ENCODE data around the gene SEZ6L2. TPM values are rescaled to one million over a fixed set of nuclear protein-coding genes. Genes with fewer than 3 reads are reported as not detected.

The SEZ6L2 gene
- total RNA-seq, 1 donor from 2014 or later = 29.1 TPM

DNA sequence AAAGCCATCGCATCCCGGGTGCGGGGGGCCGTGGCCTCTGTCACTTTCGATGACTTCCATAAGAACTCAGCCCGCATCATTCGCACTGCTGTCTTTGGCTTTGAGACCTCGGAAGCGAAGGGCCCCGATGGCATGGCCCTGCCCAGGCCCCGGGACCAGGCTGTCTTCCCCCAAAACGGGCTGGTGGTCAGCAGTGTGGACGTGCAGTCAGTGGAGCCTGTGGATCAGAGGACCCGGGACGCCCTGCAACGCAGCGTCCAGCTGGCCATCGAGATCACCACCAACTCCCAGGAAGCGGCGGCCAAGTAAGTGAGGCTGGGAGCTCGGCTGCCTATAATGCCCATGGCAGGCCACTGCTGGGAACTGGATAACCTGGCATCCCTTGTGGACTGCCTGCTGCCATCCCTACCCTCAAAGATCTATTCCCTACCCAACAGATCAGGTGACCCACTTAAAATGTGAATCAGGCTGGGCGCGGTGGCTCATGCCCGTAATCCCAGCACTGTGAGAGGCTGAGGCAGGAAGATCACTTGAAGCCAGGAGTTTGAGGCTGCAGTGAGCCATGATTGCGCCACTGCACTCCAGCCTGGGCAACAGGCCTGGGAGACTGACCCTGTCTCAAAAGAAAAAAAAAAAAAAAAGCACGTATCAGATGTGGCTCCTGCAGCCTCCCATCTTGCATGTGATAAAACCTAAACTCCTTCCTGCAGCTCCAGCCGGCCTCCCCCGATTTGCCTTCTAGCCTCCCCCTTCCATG, 54.6 kb downstream of the SEZ6L2 start:
- Mint-ChIP-seq H3K9me3 (no peaks in the 10 kb centered on the region), H3K27ac (peak overlapping the region; percentile 36), H3K36me3 (no peaks in the 10 kb centered on the region), H3K27me3 (ENCODE audit: low read depth) (no peaks in the 10 kb centered on the region), H3K4me3 (no peak overlapping the region), H3K4me1 (peaks cover 15% of the 10 kb centered on the region)
- DNase-seq (ENCODE audit: low spot score in 2 of 2, unreplicated experiment in 2 of 2) = no peak
- TF ChIP-seq, protein P1, sequence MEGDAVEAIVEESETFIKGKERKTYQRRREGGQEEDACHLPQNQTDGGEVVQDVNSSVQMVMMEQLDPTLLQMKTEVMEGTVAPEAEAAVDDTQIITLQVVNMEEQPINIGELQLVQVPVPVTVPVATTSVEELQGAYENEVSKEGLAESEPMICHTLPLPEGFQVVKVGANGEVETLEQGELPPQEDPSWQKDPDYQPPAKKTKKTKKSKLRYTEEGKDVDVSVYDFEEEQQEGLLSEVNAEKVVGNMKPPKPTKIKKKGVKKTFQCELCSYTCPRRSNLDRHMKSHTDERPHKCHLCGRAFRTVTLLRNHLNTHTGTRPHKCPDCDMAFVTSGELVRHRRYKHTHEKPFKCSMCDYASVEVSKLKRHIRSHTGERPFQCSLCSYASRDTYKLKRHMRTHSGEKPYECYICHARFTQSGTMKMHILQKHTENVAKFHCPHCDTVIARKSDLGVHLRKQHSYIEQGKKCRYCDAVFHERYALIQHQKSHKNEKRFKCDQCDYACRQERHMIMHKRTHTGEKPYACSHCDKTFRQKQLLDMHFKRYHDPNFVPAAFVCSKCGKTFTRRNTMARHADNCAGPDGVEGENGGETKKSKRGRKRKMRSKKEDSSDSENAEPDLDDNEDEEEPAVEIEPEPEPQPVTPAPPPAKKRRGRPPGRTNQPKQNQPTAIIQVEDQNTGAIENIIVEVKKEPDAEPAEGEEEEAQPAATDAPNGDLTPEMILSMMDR (IDR thresholded peaks at IDR 0.05; ENCODE audit: unreplicated experiment) = no peak

DNA sequence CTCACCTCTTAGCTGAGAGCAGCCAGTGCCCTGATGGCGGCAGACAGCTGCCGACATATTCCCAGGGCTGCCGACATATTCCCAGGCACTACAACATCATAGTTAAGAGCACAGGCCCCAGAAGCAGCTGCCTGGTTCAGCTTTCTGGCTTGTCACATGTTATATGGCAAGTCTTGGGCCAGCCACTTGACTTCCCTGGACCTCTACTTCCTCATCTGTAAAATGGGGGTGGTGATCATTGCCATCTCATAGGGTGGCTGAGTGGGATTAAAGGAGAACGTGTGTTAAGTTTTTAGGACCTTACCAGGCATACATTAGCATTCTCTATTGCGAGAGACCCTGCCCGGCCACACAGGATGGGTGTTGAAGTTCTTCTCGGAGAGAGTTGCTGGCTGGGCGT, 55.4 kb downstream of the SEZ6L2 start:
- Mint-ChIP-seq H3K4me3 (no peak overlapping the region), H3K36me3 (no peaks in the 10 kb centered on the region)
- TF ChIP-seq, protein P1 (IDR thresholded peaks at IDR 0.05; ENCODE audit: unreplicated experiment) = no peak

DNA sequence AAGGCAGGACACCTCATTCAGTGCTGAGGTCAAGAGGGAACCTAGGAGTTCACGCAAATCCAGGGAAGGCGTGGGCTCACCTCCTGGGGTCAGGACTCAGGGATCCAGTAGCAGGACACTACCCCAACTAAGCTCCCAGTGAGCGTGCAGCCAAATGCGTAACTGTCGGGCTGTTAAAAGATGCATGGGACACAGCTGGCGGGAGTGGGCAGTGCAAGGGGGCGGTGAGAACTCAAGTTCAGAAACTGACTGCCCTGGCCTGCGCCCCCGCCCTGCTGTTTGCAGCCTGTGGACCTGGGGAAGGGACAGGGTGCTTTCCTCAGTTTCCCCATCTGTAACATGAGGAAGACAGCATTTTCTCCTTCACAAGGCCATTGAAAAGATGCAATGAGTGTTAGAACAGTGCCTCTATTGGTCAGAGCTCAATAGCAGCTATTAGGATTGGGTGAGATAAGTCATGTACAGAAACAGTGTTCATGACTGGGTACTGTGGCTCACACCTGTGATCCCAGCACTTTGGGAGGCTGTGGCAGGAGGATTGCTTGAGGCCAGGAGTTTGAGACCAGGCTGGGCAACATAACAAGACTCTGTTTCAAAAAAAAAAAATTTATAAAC, 56.5 kb downstream of the SEZ6L2 start:
- H3K27ac Mint-ChIP-seq = no peak overlapping the region
- TF ChIP-seq, protein P1 (IDR thresholded peaks at IDR 0.05; ENCODE audit: unreplicated experiment) = no peak

More for the DNA sequence above, 55.4 kb downstream of the SEZ6L2 start:
- Mint-ChIP-seq H3K27me3 (ENCODE audit: low read depth) (no peaks in the 10 kb centered on the region), H3K4me1 (peaks cover 8% of the 10 kb centered on the region), H3K9me3 (no peaks in the 10 kb centered on the region), H3K27ac (no peak overlapping the region)
- no peak for DNase-seq (ENCODE audit: low spot score in 2 of 2, unreplicated experiment in 2 of 2)

DNA sequence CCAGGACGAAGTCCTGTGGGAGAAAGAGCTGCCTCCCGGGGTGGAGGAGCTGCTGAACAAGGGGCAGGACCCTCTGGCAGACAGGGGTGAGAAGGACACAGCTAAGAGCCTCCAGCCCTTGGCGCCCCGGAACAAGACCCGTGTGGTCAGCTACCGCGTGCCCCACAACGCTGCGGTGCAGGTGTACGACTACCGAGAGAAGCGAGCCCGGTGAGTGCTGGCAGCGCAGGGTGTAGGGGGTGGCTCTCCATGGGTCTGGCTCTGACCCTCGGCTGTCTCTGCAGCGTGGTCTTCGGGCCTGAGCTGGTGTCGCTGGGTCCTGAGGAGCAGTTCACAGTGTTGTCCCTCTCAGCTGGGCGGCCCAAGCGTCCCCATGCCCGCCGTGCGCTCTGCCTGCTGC, 57.7 kb downstream of the SEZ6L2 start:
- Mint-ChIP-seq H3K36me3 (no peaks in the 10 kb centered on the region), H3K4me1 (peaks cover 4% of the 10 kb centered on the region), H3K27me3 (ENCODE audit: low read depth) (no peaks in the 10 kb centered on the region), H3K9me3 (no peaks in the 10 kb centered on the region), H3K4me3 (no peak overlapping the region), H3K27ac (no peak overlapping the region)
- TF ChIP-seq, protein P1 (IDR thresholded peaks at IDR 0.05; ENCODE audit: unreplicated experiment) = no peak
- DNase-seq (ENCODE audit: low spot score in 2 of 2, unreplicated experiment in 2 of 2) = no peak

More for the DNA sequence above, 56.5 kb downstream of the SEZ6L2 start:
- Mint-ChIP-seq H3K4me3 (no peak overlapping the region), H3K4me1 (peaks cover 4% of the 10 kb centered on the region), H3K27me3 (ENCODE audit: low read depth) (no peaks in the 10 kb centered on the region), H3K36me3 (no peaks in the 10 kb centered on the region), H3K9me3 (no peaks in the 10 kb centered on the region)
- DNase-seq (ENCODE audit: low spot score in 2 of 2, unreplicated experiment in 2 of 2) = no peak

DNA sequence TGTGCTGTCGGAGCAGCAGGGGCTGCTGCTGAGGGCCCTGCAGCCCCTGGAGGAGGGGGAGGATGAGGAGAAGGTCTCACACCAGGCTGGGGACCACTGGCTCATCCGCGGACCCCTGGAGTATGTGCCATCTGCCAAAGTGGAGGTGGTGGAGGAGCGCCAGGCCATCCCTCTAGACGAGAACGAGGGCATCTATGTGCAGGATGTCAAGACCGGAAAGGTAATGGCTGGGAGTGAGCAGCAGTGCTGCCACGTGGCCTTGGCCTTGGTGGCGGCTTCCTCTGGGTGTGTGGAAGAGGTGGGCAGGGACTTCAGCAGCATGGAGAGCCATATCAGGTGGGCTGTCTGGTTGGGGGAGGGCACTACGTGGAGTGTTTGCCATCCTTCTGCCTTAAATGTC, 59.1 kb downstream of the SEZ6L2 start:
- H3K9me3 Mint-ChIP-seq = no peaks in the 10 kb centered on the region
- peaks cover 2% of the 10 kb centered on the region for H3K4me1 Mint-ChIP-seq
- H3K27ac Mint-ChIP-seq = no peak overlapping the region
- H3K36me3 Mint-ChIP-seq = no peaks in the 10 kb centered on the region
- TF ChIP-seq, protein P1 (IDR thresholded peaks at IDR 0.05; ENCODE audit: unreplicated experiment) = no peak
- no peak for DNase-seq (ENCODE audit: low spot score in 2 of 2, unreplicated experiment in 2 of 2)
- H3K27me3 Mint-ChIP-seq (ENCODE audit: low read depth) = no peaks in the 10 kb centered on the region
- no peak overlapping the region for H3K4me3 Mint-ChIP-seq

Data from mesothelial cell of epicardium (in vitro differentiated cells).